NCI-H526 treated with DMSO at 0.1 percent for 48 hours (cell line): ENCODE results near the gene ZMAT3.

Experiments
- DNase-seq: peaks from one replicate; lab custom pipeline; 2025; lab: John Stamatoyannopoulos, UW

The ZMAT3 gene

DNA sequence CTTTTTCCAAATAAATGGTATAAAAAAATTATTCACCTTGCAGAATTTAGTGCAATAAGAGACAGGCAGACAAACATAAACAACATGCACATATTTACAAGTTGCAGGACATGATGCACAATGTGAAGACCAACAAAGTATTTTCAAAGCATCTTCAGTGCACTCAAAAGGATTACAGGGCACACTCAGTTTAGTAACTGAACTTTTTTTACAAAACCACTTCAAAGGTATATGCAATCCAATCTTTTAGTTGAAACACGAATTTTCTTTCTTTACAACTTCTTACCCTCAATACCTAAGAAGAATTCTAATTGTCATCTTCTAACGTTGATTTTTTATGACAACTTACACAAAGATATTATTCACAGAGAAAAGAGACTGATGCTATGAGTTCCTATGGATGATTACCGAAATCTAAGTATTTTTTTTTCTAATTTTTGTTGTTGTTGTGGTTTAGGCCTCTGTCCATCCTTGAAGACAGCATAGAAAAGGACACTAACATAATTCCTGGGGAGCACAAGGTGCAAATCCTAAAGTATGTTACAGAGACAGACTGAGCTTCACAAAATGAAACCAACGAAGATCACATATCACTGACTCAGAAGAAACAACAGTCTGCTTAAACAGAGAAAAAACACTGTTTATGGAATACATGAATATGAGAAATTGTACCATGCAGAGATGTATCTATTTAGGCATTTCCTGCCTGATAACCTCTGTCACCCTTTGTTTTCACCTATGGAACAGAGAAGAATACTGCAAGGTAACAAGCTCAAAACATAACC lies 50.3 kb downstream of the ZMAT3 start:
- DNase-seq = no peak

GRCh38 chr3:179020112-179020511 lies 51.5 kb downstream of the ZMAT3 start:
- no peak for DNase-seq

- DNase-seq = no peak
Measured at GRCh38 chr3:179018808-179019207, 52.8 kb downstream of the ZMAT3 start.

DNA sequence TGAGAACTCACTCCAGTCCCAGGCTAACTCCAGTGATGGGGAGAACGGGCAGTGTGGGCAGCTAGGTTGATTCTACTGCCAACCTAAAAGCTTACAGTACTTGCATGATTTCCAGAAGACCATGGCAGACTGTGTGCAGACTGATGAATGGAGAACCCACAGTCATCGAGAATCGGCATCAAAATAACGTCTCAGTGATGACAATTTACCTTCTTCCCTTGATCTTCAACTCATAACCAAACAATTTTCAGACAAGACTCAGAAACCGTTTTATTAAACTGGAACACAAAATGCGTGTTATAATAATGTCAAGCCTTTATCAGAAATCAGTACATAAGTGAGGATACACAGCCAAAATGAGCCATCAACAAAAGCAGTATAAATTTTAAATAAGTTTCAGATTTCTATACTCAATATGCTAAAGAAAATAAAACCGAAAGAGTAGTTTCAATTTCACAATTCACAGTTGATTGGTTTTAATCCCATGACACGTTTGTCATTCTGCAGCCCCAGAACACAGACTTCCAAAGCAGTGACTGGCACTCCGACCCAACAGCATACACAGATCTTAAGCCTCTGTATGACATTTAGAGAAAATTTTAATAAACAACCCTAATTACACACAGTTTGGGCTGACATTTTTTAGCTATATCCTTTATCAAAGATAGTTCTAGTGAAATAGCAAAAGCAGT lies 54.5 kb downstream of the ZMAT3 start:
- no peak for DNase-seq

- peak; percentile 42 for DNase-seq
Measured at GRCh38 chr3:179015551-179016020, 56.0 kb downstream of the ZMAT3 start.

GRCh38 chr3:179005706-179006105 lies 65.9 kb downstream of the ZMAT3 start:
- DNase-seq = no peak

DNA sequence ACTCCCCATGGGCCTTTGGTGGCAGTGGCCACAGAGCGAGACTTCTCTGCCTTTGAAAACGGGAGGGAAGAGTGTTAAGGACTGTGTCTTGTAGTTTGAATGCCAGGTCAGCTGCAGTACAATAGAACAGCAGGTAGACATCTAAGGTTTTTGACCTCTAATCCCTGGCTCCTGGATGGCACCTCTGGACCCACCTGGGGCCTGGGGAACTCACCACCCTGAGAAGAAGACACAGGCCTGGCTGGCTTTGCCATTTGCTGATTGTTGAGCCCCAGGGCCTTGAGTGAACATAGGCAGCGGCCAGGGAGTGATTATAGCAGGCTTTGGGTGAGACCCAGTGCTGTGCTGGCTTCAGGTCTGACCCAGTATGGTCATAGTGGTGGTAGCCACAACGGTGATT lies 66.4 kb downstream of the ZMAT3 start:
- no peak for DNase-seq

GRCh38 chr3:179000659-179001058 lies 71.0 kb downstream of the ZMAT3 start:
- DNase-seq = no peak

DNA sequence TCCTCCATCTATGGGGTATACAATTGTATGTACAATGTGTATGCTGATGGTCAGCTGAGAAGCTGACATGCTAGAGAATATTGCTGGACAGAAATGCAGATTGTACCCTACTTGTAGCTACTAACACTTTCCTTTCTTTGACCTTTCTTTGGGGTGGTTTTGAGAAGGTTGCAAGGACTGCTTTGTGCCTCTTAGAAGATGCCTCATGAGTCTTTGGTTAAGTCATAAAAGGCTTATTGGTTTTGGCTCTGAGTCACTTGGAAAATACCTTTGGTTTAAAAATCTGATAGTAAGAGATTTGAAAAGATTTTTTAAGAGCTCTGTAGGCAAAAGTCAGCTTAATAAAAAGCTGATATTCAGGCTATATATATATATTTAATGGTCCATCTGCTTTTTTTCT lies 71.5 kb downstream of the ZMAT3 start:
- DNase-seq = no peak

DNA sequence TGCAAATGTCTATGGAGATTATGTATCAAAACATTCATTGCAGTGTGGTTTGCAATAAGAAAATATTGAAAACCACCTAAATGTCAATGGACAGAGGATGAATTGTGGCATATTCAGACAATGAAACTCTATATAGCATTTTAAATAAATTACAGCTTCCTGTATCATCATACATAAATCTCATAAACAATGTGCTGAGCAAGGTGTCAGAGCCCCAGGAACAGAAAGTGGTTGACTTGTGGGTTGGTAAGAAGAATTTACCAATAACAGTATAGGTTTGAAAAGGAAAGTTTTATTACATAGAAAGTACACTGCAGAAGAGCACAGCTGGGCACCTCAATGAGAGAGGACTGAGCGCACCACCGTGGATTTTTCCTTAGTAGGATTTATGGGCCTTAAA lies 75.2 kb downstream of the ZMAT3 start:
- no peak for DNase-seq

DNA sequence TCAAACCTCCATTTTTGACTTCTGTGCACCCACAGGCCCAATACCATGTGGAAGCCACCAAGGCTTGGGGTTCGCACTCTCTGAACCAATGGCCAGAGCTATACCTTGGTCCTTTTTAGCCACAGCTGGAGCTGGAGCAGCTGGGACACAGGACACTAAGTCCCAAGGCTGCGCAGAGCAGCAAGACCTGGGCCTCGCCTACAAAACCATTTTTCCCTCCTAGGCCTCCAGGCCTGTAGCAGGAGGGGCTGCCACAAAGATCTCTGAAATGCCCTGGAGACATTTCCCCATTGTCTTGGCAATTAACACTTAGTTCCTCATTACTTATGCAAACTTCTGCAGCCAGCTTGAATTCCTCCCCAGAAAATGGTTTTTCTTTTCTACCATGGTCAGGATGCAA lies 81.3 kb downstream of the ZMAT3 start:
- DNase-seq = no peak

- no peak for DNase-seq
Measured at GRCh38 chr3:178989821-178990220, 81.8 kb downstream of the ZMAT3 start.

GRCh38 chr3:178987745-178988144 lies 83.9 kb downstream of the ZMAT3 start:
- DNase-seq = no peak

GRCh38 chr3:178986456-178986855 lies 85.2 kb downstream of the ZMAT3 start:
- no peak for DNase-seq

DNA sequence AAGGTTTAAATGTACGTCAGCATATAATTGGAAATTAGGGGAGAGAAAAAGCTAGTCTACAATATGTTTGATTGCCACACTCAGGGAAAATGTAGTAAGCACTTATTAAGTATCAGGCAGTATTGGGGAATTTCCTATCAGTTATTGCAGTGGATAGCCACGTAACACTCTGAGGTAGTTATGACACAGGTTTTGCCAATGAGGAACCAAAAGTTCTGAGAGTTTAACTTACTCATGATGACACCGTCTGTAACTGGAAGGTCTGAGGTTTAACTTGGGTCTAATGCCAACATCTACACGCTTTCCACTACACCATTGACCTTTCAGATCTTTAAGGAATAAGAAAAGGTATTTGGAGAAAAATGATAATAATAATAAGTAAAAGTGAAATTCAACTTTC lies 89.5 kb downstream of the ZMAT3 start:
- DNase-seq = no peak

- no peak for DNase-seq
Measured at GRCh38 chr3:178975320-178975719, 96.3 kb downstream of the ZMAT3 start.

GRCh38 chr3:178971614-178972013 lies 100.0 kb downstream of the ZMAT3 start:
- DNase-seq = no peak

GRCh38 chr3:178969004-178969700 lies 102.5 kb downstream of the ZMAT3 start:
- no peak for DNase-seq
